22Rv1 (cell line): ENCODE results near the gene CA10.
A peak's percentile ranks its signal among the peaks of the same experiment; 100 is the strongest.

Source experiments
- H3K27ac ChIP-seq: fragments of 450-650 bp; 2 replicates; pipeline ENCODE4 v1.5.1; 2017
- ZFX ChIP-seq: fragments of 450-650 bp; IDR thresholded peaks from 2 replicates; pipeline ENCODE4 v1.6.1; 2017; ENCODE audit warnings: antibody characterized with exemption, borderline replicate concordance
- TF ChIP-seq, protein P1 (sequence below): fragments of 450-650 bp; IDR thresholded peaks from 2 replicates; pipeline ENCODE4 v1.5.1; 2017; ENCODE audit warnings: mild to moderate bottlenecking

CA10 gene

DNA sequence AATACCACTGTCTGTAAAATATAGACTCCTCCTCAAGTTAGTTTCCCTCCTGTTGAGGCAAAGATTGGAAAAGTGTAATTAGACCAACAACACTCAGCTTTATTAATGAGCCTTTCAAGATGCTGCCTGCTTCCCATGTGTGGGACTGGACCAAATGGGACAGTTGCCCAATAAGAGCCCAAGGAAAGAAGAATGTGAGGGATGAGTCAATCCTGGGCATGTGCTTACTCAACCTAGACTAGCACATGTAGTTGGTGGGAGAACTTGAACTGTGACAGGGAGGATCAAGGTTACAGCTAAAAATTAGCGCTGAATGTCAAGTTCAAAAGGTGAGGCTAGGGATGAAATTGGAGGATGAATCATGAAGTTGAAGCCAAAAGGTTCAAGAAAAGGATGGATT lies 435.5 kb downstream of the CA10 start:
- TF ChIP-seq, protein P1, sequence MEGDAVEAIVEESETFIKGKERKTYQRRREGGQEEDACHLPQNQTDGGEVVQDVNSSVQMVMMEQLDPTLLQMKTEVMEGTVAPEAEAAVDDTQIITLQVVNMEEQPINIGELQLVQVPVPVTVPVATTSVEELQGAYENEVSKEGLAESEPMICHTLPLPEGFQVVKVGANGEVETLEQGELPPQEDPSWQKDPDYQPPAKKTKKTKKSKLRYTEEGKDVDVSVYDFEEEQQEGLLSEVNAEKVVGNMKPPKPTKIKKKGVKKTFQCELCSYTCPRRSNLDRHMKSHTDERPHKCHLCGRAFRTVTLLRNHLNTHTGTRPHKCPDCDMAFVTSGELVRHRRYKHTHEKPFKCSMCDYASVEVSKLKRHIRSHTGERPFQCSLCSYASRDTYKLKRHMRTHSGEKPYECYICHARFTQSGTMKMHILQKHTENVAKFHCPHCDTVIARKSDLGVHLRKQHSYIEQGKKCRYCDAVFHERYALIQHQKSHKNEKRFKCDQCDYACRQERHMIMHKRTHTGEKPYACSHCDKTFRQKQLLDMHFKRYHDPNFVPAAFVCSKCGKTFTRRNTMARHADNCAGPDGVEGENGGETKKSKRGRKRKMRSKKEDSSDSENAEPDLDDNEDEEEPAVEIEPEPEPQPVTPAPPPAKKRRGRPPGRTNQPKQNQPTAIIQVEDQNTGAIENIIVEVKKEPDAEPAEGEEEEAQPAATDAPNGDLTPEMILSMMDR: no peak
- TF ChIP-seq ZFX: no peak
- no peak overlapping the region for H3K27ac ChIP-seq

DNA sequence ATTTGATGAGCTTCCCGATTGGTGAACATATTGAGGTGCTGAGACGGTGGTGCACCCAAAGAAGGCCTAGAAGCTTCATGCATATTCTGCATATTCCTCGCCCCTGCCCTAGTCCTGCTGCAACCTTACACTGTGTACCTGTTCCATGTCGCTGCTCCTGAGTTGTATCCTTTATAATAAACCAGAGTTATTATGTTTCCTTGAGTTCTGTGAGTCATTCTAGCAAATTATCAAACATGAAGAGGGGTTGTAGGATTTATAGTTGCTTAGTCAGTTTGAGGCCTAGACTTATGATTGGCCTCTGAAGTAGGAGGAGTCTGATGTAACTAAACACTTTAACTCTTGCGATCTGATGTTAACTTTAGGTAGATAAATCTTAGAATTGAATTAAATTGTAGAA lies 436.8 kb downstream of the CA10 start:
- TF ChIP-seq, protein P1: no peak
- TF ChIP-seq ZFX: no peak
- H3K27ac ChIP-seq: no peak overlapping the region

DNA sequence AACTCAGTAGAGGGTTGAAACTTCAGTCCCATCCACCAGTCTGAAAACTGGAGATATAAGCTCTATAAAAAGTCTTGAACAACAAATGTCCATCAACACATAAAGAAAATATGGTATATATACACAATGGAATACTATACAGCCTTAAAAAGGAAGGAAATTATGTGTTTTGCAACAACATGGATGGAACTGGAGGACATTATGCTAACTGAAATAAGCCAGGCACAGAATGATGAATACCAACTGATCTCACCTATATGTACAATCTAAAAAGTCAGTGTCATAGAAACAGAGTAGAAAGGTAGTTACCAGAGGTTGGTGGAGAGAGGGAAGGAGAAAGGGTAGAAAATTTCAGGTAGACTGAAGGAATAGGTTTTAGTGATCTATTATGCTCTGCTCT lies 438.1 kb downstream of the CA10 start:
- TF ChIP-seq, protein P1: no peak
- no peak for TF ChIP-seq ZFX
- no peak overlapping the region for H3K27ac ChIP-seq

DNA sequence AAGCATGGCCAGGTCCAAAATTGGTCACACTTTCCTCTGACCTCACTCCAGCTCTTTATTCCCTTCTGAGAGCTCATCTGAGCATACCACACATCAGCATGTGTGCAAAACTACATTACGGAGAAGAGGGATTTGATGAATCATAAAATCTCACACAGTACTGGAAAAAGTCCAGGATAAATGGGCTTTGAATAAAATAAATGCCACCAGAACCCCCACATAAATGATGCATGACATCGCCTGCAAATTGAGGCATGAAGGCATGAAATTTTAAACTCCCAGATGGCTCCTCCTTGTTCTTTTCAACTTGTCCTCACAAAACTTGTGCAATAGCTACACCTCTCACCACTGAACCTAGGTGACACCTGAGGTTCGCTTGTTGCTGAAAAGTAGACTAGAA lies 439.5 kb downstream of the CA10 start:
- H3K27ac ChIP-seq: no peak overlapping the region
- TF ChIP-seq ZFX: no peak
- TF ChIP-seq, protein P1: no peak

DNA sequence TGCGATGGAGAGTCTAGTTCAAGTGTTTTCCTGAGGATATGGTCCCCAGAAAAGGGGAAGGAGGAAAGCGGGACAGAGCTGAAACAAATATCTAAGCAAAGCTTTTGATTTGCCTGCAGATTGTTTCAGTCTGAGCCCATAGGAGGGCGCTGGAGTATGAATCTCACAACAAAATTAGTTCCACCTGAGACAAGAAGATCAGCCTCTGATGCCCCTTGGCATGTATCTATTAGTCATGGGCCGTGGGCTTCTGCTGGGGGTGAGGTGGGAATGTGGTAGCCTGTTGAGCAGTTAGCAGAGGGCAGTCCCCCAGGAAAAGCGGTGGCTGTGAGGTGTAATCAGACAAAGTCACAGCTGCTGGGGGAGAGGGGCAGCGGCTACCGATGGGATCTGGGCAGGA lies 446.9 kb downstream of the CA10 start:
- TF ChIP-seq, protein P1: 0 out of 2 replicates have a peak, but pooled peaks have one; percentile 8
- TF ChIP-seq ZFX: no peak
- no peak overlapping the region for H3K27ac ChIP-seq

DNA sequence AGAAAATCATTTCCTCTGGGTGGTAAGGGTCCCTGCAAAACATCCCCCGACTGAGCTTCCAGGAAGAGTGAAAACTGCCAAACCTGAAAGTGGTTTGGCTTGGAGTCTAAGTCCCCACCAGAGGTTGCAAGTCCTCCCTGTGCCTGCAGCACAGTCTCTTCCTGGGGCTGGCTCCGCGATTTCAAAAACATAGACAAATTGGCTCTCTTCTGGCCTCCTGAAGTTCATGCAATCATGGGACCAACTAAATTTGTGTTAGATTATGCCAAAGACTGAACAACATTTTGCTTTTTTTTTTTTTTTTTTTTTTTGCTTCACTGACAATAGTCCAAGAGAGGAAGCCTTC lies 447.9 kb downstream of the CA10 start:
- H3K27ac ChIP-seq: no peak overlapping the region
- TF ChIP-seq ZFX: no peak
- TF ChIP-seq, protein P1: no peak

DNA sequence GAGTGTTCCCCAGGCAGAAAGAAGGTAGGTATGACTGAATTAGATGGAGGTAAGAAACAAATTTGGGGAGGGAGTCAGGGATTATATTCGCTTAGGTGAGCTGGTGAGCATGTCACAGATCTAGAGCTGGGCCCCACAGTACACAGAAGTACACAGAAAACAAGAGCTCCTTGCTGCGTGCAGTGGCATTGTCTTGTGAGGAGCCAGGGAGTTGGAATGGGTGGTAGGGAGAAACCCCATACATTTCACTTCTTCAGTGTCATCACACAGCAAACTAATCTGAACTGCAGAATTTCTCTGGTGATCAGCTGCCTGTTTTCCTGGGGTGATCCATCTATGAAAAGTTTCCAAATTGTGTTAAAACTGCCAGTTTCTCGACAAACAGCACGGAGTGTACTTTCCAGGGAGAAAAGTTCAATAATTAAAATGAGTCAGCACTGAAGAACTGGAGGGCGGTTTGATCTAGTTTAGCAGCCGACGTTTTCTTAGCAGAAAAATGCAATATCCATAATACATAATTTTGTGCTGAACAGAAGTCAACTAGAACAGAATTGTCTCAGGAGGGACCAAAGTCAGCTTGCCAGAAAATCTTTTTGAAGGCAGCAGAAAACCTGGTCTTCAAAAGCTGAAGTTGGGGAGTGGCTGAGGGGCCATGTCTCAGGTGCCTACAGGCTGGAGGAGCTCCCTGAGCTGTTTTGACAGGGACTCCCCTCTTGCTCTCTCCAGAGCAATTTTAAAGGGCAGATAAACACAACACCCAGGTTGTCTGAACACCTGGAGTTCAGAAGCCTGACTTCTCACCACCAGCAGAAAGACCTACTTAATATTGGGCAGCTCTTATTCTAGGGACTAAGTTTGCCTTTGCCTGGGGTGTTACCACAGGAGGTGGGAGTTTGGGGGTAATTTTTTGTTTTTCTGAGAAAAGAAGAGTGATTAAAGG lies 448.6 kb downstream of the CA10 start:
- TF ChIP-seq, protein P1: no peak

More for the DNA sequence above, 448.6 kb downstream of the CA10 start:
- H3K27ac ChIP-seq: no peak overlapping the region
